Endothelial cell of umbilical vein (primary cell): ENCODE data around the gene HK1. TPM values are rescaled to one million over a fixed set of nuclear protein-coding genes. Genes with fewer than 3 reads are reported as not detected.

ENCODE experiments used
- BruUV-seq: library from RNA; stranded (reverse); fragments of 400-500 nt; replicated peaks from 2 replicates; lab custom pipeline; 2021; lab: Mats Ljungman, UMichigan
- CTCF ChIA-PET: fragments of 300-600, 350-600 bp; sonication (Branson Sonifier 250); formaldehyde crosslinking; loops from one replicate; lab custom pipeline; 2021; ENCODE audit warnings: antibody characterized with exemption, inconsistent platforms; lab: Charles Lee
- POLR2A ChIA-PET: fragments of 300-600, 350-600 bp; sonication (Branson Sonifier 250); formaldehyde crosslinking; loops from one replicate; lab custom pipeline; 2021; ENCODE audit warnings: antibody characterized with exemption, inconsistent platforms; lab: Charles Lee
- DNase-seq: peaks from one replicate; pipeline ENCODE4 v3.0.0-alpha.2; 2011; ENCODE audit warnings: low read depth, low spot score
- FAIRE-seq: peaks from 2 replicates; lab custom pipeline; 2011; peaks lifted over from hg19 to GRCh38; lab: Jason Lieb, UNC
- H2AFZ ChIP-seq: 2 replicates; pipeline ENCODE4 v1.6.0; 2012; ENCODE audit warnings: low read depth, low read length, control low read depth, inconsistent platforms
- H3K27ac ChIP-seq: 2 replicates; pipeline ENCODE4 v1.5.1; 2011; ENCODE audit warnings: low read depth, mild to moderate bottlenecking, control low read depth, low read length, moderate library complexity; ENCODE audit not compliant: insufficient read depth
- H3K27me3 ChIP-seq, 2 experiments: 2 replicates each; pipeline versions ENCODE4 v1.6.0 to v1.6.1; 2011; ENCODE audit warnings: low read length in 2 of 2, mixed read lengths in 1 of 2; ENCODE audit not compliant: control insufficient read depth in 2 of 2, insufficient read depth in 2 of 2
- H3K36me3 ChIP-seq, 2 experiments: 2 replicates in 1 of 2; 3 replicates in 1 of 2; pipeline ENCODE4 v1.5.1; 2011; ENCODE audit warnings: low read length in 2 of 2, mild to moderate bottlenecking in 1 of 2, moderate library complexity in 1 of 2; ENCODE audit not compliant: control insufficient read depth in 2 of 2, insufficient read depth in 2 of 2; ENCODE audit errors: extremely low read depth in 1 of 2
- H3K4me1 ChIP-seq: 3 replicates; pipeline ENCODE4 v1.5.1; 2011; ENCODE audit warnings: mild to moderate bottlenecking, low read length; ENCODE audit not compliant: control insufficient read depth, insufficient read depth; ENCODE audit errors: extremely low read depth
- H3K4me2 ChIP-seq: 2 replicates; pipeline ENCODE4 v1.6.1; 2011; ENCODE audit warnings: low read length, control low read depth, mixed read lengths; ENCODE audit not compliant: insufficient read depth
- H3K4me3 ChIP-seq, 3 experiments: fragments of 200-600 bp in 1 of 3; sonication (generic), shearing (Covaris generic) in 1 of 3; replicated peaks in 1 of 3; 2 replicates each; pipeline ENCODE4 v1.5.1; 2011 to 2016; ENCODE audit warnings: control low read depth in 3 of 3, low read length in 3 of 3, mild to moderate bottlenecking in 2 of 3, inconsistent platforms in 1 of 3, low read depth in 1 of 3, moderate library complexity in 1 of 3; ENCODE audit not compliant: insufficient read depth in 1 of 3
- H3K79me2 ChIP-seq: 2 replicates; pipeline ENCODE4 v1.6.0; 2012; ENCODE audit warnings: low read length, inconsistent platforms; ENCODE audit not compliant: control insufficient read depth, insufficient read depth
- H3K9ac ChIP-seq: replicated peaks from 2 replicates; pipeline ENCODE3; 2011; ENCODE audit warnings: low read length, control low read depth; ENCODE audit not compliant: insufficient read depth; ENCODE audit errors: extremely low read depth
- H3K9me1 ChIP-seq: replicated peaks from 3 replicates; pipeline ENCODE4 v1.6.0; 2011; ENCODE audit warnings: mild to moderate bottlenecking, low read length; ENCODE audit not compliant: control insufficient read depth, insufficient read depth; ENCODE audit errors: extremely low read depth
- H3K9me3 ChIP-seq: replicated peaks from 2 replicates; pipeline ENCODE4 v1.5.1; 2012; ENCODE audit warnings: low read length, inconsistent platforms; ENCODE audit not compliant: control insufficient read depth, insufficient read depth
- H4K20me1 ChIP-seq: replicated peaks from 2 replicates; pipeline ENCODE3; 2011; ENCODE audit warnings: mild to moderate bottlenecking, low read length; ENCODE audit not compliant: control insufficient read depth, insufficient read depth; ENCODE audit errors: extremely low read depth
- CTCF ChIP-seq, 2 donors: IDR thresholded peaks; 1 replicate in 1 of 2; 2 replicates in 1 of 2; pipeline ENCODE4 v1.5.1; 2011; ENCODE audit warnings: low read length in 2 of 2, mild to moderate bottlenecking in 2 of 2, moderate library complexity in 2 of 2, control low read depth in 1 of 2, inconsistent platforms in 1 of 2, low read depth in 1 of 2; ENCODE audit not compliant: insufficient read depth in 1 of 2; ENCODE audit errors: extremely low read depth in 1 of 2
- EZH2 ChIP-seq: IDR thresholded peaks from 2 replicates; pipeline ENCODE4 v1.6.1; 2012; ENCODE audit warnings: borderline replicate concordance, low read depth, mild to moderate bottlenecking, moderate library complexity, low read length, inconsistent platforms; ENCODE audit not compliant: severe bottlenecking
- FOS ChIP-seq: IDR thresholded peaks from 2 replicates; pipeline ENCODE4 v1.6.1; 2011; ENCODE audit warnings: mild to moderate bottlenecking, low read length, moderate library complexity, borderline replicate concordance; ENCODE audit not compliant: insufficient read depth
- GATA2 ChIP-seq: IDR thresholded peaks from 2 replicates; pipeline ENCODE4 v1.7.0; 2011; ENCODE audit warnings: low read depth, mild to moderate bottlenecking, moderate library complexity, mixed read lengths, low read length; ENCODE audit not compliant: insufficient read length, insufficient read depth
- JUN ChIP-seq: IDR thresholded peaks from 2 replicates; pipeline ENCODE4 v1.6.1; 2011; ENCODE audit warnings: borderline replicate concordance, low read depth; ENCODE audit not compliant: insufficient read length, insufficient read depth
- MAX ChIP-seq: IDR thresholded peaks from 2 replicates; pipeline ENCODE4 v1.6.1; 2011; ENCODE audit not compliant: insufficient read depth, insufficient read length
- MYC ChIP-seq: IDR thresholded peaks from one replicate; pipeline ENCODE4 v1.6.1; 2011; ENCODE audit warnings: mild to moderate bottlenecking, low read depth, low read length
- POLR2A ChIP-seq: IDR thresholded peaks from 2 replicates; pipeline ENCODE4 v1.6.1; 2012; ENCODE audit warnings: low read depth, mild to moderate bottlenecking, control low read depth, low read length
- POLR2AphosphoS5 ChIP-seq: IDR thresholded peaks from 2 replicates; pipeline ENCODE4 v1.6.1; 2012; ENCODE audit warnings: low read depth, mild to moderate bottlenecking, control low read depth, low read length, moderate library complexity; ENCODE audit not compliant: insufficient read depth
- dilution Hi-C: fragments of 300-500 bp; cut with MboI; formaldehyde crosslinking; loops from one replicate; pipeline ENCODE4 v1.15.0; 2019; ENCODE audit warnings: low sequenced_read_pairs; ENCODE audit not compliant: extremely low pct_ligation_motif_present
- intact Hi-C: fragments of 100-400 bp; cut with micrococcal nuclease; formaldehyde crosslinking; loops from one replicate; pipeline ENCODE4 v1.10.0; 2022
- polyA plus RNA-seq, 4 experiments: library from polyadenylated mRNA; depleted of rRNA in 3 of 4; stranded (reverse) in 3 of 4; unstranded in 1 of 4; fragments of >200 nt; gene quantifications; 2 replicates each; pipeline versions ENCODE4 v1.2.1 to v1.2.3, GENCODE V29; 2011 to 2012; ENCODE audit warnings: missing spikeins in 1 of 4
- total RNA-seq: library from RNA; stranded (reverse); gene quantifications from 2 replicates; pipeline ENCODE4 v1.2.3, GENCODE V29; 2021

Gene HK1
- total and polyA plus RNA-seq, 2 donors (not counting 3 experiments of a cell fraction or from before 2014, with no cell fraction given), result 50.8 to 121 TPM

DNA sequence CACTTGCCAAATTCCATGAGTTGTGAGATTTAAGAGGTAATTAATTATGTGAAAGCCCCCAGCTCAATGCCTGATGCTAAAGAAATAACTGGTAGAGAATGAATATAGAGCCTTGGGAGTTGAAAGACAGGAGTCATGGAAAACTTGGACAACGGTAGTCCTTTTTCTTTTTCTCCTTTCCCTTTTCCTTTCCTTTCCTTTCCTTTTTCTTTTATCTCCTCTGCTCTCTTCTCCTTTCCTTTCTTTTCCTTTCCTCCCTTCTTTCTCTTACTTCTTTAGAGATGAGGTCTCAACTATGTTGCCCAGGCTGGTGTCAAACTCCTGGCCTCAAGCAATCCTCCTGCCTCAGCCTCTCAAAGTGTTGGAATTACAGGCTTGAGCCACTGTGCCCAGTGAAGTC is 165.1 kb downstream of the HK1 start:
- intact Hi-C loops, result no loop called here
- Histone ChIP-seq H3K9me3 (no peaks in the 10 kb centered on the region), H3K4me1 (peaks cover 36% of the 10 kb centered on the region), H3K4me2 (no peak overlapping the region), H3K27me3 (no peaks in the 10 kb centered on the region), H3K36me3 (no peaks in the 10 kb centered on the region), H3K4me3 (no peak overlapping the region), H3K9ac (no peak overlapping the region), H3K27ac (no peak overlapping the region), H3K79me2 (no peaks in the 10 kb centered on the region), H4K20me1 (no peaks in the 10 kb centered on the region), H3K9me1 (no peaks in the 10 kb centered on the region), H2AFZ (no peak overlapping the region)
- ChIA-PET CTCF (interaction anchor here (0.7 to 1.3 kb wide), 3 partner anchors 10 to 23 kb away, joined by 3 to 5 read pairs (median 3); no protein-coding TSS in a partner anchor), POLR2A (no interaction called here)
- no peak for TF ChIP-seq CTCF (IDR thresholded peaks at IDR 0.05; ENCODE audit: extremely low read depth in 1 of 2, insufficient read depth in 1 of 2, low read depth in 1 of 2, low read length in 2 of 2)
- no peak for TF ChIP-seq POLR2AphosphoS5
- TF ChIP-seq MAX, result no peak
- no peak for TF ChIP-seq MYC
- no peak for TF ChIP-seq JUN
- no peak for TF ChIP-seq FOS
- no peak for TF ChIP-seq GATA2
- TF ChIP-seq EZH2, result no peak
- TF ChIP-seq POLR2A, result no peak
- no peak for DNase-seq
- no peak for FAIRE-seq
- BruUV-seq, result no TSS peak
- dilution Hi-C loops, result no loop called here
